NCI-H226 (cell line): ENCODE measurements around the gene DHX29.
A peak's percentile ranks its signal among the peaks of the same experiment; 100 is the strongest.
"Not testable (repeated sequence)": the region's sequence is repeated elsewhere in the genome, so short reads cannot be mapped to it uniquely, and the experiment has no call there.

Experiments
- DNase-seq: peaks from one replicate; pipeline ENCODE4 v3.0.0-alpha.2; 2015

The DHX29 gene, protein sequence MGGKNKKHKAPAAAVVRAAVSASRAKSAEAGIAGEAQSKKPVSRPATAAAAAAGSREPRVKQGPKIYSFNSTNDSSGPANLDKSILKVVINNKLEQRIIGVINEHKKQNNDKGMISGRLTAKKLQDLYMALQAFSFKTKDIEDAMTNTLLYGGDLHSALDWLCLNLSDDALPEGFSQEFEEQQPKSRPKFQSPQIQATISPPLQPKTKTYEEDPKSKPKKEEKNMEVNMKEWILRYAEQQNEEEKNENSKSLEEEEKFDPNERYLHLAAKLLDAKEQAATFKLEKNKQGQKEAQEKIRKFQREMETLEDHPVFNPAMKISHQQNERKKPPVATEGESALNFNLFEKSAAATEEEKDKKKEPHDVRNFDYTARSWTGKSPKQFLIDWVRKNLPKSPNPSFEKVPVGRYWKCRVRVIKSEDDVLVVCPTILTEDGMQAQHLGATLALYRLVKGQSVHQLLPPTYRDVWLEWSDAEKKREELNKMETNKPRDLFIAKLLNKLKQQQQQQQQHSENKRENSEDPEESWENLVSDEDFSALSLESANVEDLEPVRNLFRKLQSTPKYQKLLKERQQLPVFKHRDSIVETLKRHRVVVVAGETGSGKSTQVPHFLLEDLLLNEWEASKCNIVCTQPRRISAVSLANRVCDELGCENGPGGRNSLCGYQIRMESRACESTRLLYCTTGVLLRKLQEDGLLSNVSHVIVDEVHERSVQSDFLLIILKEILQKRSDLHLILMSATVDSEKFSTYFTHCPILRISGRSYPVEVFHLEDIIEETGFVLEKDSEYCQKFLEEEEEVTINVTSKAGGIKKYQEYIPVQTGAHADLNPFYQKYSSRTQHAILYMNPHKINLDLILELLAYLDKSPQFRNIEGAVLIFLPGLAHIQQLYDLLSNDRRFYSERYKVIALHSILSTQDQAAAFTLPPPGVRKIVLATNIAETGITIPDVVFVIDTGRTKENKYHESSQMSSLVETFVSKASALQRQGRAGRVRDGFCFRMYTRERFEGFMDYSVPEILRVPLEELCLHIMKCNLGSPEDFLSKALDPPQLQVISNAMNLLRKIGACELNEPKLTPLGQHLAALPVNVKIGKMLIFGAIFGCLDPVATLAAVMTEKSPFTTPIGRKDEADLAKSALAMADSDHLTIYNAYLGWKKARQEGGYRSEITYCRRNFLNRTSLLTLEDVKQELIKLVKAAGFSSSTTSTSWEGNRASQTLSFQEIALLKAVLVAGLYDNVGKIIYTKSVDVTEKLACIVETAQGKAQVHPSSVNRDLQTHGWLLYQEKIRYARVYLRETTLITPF (N-terminal part only)

GRCh38 chr5:55307383-55308253 is at the start of gene DHX29, which contains the start of gene MTREX:
Gene DHX29, minus strand, starts transcription at chr5:55307694. Its CDS starts 121 bp downstream, at chr5:55307573.
Gene MTREX, plus strand, starts transcription at chr5:55307989. Its CDS starts 25 bp downstream, at chr5:55308014.
- DNase-seq: peak; percentile 88

DNA sequence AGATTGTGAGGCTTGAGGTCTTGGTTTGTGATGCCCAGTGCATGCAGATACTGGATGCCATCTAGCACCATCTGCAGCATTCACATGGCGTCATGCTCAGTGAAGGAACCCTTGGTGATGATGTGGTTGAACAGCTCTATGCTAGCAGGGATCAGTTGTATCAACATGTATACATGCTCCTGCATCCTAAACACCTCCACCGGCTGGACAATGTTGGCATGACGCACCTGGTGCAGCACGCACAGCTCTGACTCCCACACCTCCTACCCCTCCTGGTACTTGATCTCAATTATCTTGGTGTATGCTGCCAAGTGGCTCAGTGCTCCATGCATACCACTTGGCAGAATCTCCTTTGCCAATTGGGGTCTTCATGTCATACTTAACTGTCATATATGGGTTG is 49.4 kb upstream of the DHX29 start:
- DNase-seq: no peak

DNA sequence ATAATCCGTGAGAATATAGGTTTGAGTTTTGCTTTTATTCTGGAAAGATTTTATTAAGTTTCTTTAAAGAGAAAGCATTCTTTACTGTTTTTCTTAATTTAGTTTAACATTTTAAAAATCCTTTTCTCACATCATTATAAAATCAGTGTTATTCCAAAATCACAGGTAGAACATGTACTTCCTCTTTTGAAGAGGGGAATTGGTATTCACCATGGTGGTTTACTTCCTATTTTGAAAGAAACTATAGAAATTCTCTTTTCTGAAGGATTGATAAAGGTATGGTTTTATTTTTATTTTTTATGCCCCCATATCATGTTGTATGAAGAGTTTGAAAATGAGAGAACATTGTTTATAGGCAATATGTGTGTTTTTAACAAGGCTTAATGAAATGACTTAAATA is 43.3 kb upstream of the DHX29 start:
- DNase-seq: no peak

- no peak for DNase-seq
Measured at GRCh38 chr5:55347786-55348185, 40.3 kb upstream of the DHX29 start.

GRCh38 chr5:55345327-55345726 is 37.8 kb upstream of the DHX29 start:
- DNase-seq: no peak

- no peak for DNase-seq
Measured at GRCh38 chr5:55344392-55344992, 37.0 kb upstream of the DHX29 start.

DNA sequence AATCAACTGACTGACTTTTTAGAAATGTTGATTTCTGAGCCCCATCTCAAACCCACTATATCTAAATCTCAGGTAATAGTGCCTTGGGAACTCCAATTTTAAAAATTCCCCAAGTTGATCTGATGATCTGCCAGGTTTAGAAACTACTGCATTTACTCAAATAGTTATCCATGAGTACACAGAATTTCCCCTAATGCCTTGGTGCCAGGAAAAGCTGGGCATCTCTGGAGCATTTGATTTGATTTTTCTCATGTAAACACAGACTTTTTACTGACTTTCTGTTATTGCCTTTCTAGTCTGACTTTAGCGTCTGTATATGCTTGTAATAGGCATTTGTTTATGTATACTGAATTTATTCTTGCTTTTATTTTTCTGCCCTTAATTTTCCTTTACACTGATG is 36.1 kb upstream of the DHX29 start:
- DNase-seq: no peak

- no peak for DNase-seq
Measured at GRCh38 chr5:55343107-55343506, 35.6 kb upstream of the DHX29 start.

DNA sequence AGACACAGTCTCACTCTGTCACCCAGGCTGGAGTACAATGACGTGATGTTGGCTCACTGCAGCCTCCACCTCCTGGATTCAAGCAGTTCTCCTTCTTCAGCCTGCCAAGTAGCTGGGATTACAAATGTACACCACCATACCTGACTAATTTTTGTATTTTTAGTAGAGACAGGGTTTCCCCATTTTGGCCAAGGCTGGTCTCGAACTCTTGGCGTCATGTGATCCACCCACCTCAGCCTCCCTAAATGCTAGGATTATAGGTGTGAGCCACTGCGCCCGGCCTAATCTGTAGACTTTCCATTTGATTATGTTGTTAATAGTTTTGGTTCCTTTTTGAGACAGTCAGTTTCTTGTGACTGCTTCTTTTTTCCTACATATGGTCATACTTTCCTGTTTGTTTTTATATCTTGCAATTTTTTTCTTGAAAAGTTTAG is 31.3 kb upstream of the DHX29 start:
- no peak for DNase-seq

- no peak for DNase-seq
Measured at GRCh38 chr5:55338092-55338613, 30.7 kb upstream of the DHX29 start.

- DNase-seq: no peak
Measured at GRCh38 chr5:55333811-55334210, 26.3 kb upstream of the DHX29 start.

- DNase-seq: no peak
Measured at GRCh38 chr5:55333017-55333416, 25.5 kb upstream of the DHX29 start.

DNA sequence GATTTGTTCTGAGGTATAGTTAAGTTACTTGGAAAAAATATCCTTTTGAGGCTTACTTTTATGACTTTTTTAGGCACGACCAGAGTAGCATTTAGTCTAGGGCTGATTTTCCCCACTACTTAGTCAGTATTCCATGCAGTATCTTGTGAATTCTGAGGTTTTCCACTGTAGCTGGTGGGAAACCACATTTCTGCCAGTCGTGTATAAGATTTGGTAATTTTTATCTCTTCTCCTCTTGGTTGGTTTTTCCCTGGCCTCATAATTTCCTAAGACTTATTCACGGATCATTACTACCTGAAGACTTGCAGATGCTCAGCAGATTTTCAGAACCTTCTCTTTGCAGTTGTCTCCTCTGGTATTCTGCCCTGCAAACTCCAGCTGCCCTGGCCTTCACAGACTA is 23.8 kb upstream of the DHX29 start:
- no peak for DNase-seq

GRCh38 chr5:55327281-55327680 is 19.8 kb upstream of the DHX29 start:
- no peak for DNase-seq

GRCh38 chr5:55325621-55326020 is 18.1 kb upstream of the DHX29 start:
- no peak for DNase-seq

- DNase-seq: no peak
Measured at GRCh38 chr5:55324815-55325418, 17.4 kb upstream of the DHX29 start.

DNA sequence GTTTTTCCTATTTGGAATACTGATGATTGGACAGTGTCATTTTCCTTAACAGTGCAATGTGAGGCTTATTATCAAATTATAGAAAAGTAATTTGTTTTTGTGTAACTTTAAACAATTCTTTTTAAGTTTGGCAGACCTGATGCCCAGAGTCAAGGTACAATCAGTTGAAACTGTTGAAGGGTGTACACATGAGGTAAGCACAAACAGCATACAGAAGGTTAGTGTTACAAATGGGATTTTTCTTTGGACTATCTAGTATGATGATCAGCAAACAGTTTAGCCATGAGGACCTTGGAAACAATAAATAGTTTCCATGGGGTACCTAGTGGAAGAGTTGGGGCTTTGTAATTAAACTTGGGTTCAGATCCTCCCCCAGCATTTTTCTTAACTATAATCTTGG is 16.5 kb upstream of the DHX29 start:
- DNase-seq: no peak

DNA sequence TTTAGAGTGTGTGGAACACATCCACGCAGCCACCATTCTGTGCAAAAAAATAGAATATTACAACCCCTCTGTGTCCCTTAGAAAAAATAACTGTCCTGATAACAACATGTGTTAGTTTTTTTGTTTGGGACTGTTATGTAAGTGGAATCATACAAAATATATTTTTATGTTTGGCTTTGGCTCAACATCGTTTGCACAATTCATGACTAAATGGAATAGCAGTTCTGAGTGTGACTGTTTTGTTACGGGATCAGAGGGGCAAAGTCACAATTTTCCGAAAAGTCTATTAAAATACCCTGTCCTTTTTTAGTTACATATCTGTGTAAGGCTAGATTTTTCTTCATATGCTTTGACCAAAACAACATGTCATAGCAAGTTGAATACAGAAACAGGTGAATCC is 13.1 kb upstream of the DHX29 start:
- DNase-seq: no peak

DNA sequence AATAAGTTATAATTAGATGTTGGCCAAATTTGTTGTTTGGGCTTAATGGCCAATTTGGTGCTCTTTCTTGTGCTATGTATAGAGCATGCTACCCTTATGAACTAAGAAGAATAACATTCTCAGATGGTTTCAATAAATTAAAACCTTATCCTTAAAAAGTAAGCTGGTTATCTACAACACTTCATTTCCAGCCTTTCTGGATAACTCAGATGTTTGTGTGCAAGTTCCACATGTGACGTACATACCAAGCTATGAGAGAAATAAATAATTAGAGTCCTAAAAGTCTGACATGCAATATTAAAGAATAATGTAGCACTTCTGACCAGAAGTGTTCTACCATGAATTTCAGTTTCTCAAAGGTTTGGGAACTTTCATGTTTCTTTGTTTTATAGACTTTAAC is 12.0 kb upstream of the DHX29 start:
- no peak for DNase-seq

GRCh38 chr5:55318237-55318636 is 10.7 kb upstream of the DHX29 start:
- not testable (repeated sequence) for DNase-seq

DNA sequence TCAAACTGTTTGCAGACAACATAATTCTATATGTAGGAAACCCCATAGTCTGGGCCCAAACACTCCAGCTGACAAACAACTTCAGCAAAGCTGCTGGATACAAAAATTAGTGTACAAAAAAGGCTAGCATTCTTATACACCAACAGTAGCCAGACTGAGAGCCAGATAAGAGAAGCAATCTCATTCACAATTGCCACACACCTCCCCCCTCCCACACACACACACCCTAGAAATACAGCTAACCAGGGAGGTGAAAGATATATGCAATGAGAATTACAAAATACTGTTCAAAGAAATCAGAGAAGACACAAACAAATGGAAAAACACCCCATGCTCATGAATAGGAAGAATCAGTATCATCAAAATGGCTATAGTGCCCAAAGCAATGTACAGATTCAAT is 9.3 kb upstream of the DHX29 start:
- DNase-seq: peak; percentile 50
